ENCODE results near the gene ANKH. TPM values are rescaled to one million over a fixed set of nuclear protein-coding genes. Genes with fewer than 3 reads are reported as not detected.

ANKH gene
- total and polyA plus RNA-seq, 2 of the 13 experiments (the other 11 are each of a cell fraction or from before 2014, with no cell fraction given): 25.0 to 36.0 TPM

GRCh38 chr5:14776602-14777001, 95.0 kb downstream of the ANKH start:
- DNase-seq (ENCODE audit: low spot score) (no peak), ATAC-seq (no peak), FAIRE-seq (no peak)
- in situ Hi-C loops (cut with HindIII; ENCODE audit: extremely low pct_ligation_motif_present, low pct_unique_long_range_greater_than_20kb) (loop anchor here (5.0 kb wide), 1 partner anchor 49 kb away; no protein-coding TSS in a partner anchor), intact Hi-C loops (cut with micrococcal nuclease; ENCODE audit: unreplicated experiment) (no loop called here)
- H3K4me1 ChIP-seq (ENCODE audit: insufficient read depth, low read length): peaks cover 80% of the 10 kb centered on the region
- H3K27ac ChIP-seq (ENCODE audit: extremely low read length, insufficient read depth, low read length): no peak overlapping the region
- POLR2A ChIA-PET: no interaction called here
- no TSS peak for BruUV-seq (replicated peaks)
- no peaks in the 10 kb centered on the region for H4K20me1 ChIP-seq (ENCODE audit: insufficient read depth, low read length)
- H3K9ac ChIP-seq (ENCODE audit: insufficient read depth, low read depth, low read length): no peak overlapping the region
- CTCF ChIA-PET (ENCODE audit: low intra/inter-chr PET ratio, low total read pairs): no interaction called here
- H2AFZ ChIP-seq (ENCODE audit: low read length): no peak overlapping the region
- no peaks in the 10 kb centered on the region for H3K9me3 ChIP-seq (ENCODE audit: low read length)
- H3K79me2 ChIP-seq (ENCODE audit: insufficient read depth, low read length): no peaks in the 10 kb centered on the region
- H3K4me3 ChIP-seq (replicated peaks in 1 of 3; ENCODE audit: insufficient read depth in 1 of 3, low read depth in 2 of 3, low read length in 3 of 3): no peak overlapping the region
- WGBS (ENCODE audit: low lambda C conversion rate): 97% methylated on average over 5 of the region's 5 CpGs
- no peak overlapping the region for H3K4me2 ChIP-seq (ENCODE audit: low read depth, low read length)
- no peaks in the 10 kb centered on the region; a peak in 1 of 5 replicates for H3K36me3 ChIP-seq (replicated peaks in 1 of 2; ENCODE audit: control insufficient read depth in 1 of 2, insufficient read depth in 2 of 2, low read length in 2 of 2)
- no peak for TF ChIP-seq ZNF547 (CRISPR knock-in tag; IDR thresholded peaks at IDR 0.05)
- no peak for TF ChIP-seq KMT2A (CRISPR knock-in tag; IDR thresholded peaks at IDR 0.05)
- no peak for TF ChIP-seq ZIK1 (CRISPR knock-in tag; IDR thresholded peaks at IDR 0.05; ENCODE audit: borderline replicate concordance, low read depth)
- TF ChIP-seq GABPB1 (CRISPR knock-in tag; IDR thresholded peaks at IDR 0.05): no peak
- TF ChIP-seq HCFC1 (IDR thresholded peaks at IDR 0.05; ENCODE audit: low read depth, low read length): no peak
- no peak for TF ChIP-seq CBX2 (IDR thresholded peaks at IDR 0.05; ENCODE audit: low read depth, low read length)
- no peak for TF ChIP-seq CBX2 (CRISPR knock-in tag; IDR thresholded peaks at IDR 0.05; ENCODE audit: low read depth)
- no peak for TF ChIP-seq ZFX (CRISPR knock-in tag; IDR thresholded peaks at IDR 0.05; ENCODE audit: low read depth)
- no peak for TF ChIP-seq SMARCE1 (IDR thresholded peaks at IDR 0.05; ENCODE audit: borderline replicate concordance)
- TF ChIP-seq ZNF232 (CRISPR knock-in tag; IDR thresholded peaks at IDR 0.05; ENCODE audit: borderline replicate concordance): no peak
- TF ChIP-seq ZFYVE20 (CRISPR knock-in tag; IDR thresholded peaks at IDR 0.05; ENCODE audit: borderline replicate concordance, low read depth): no peak
- TF ChIP-seq RARA (CRISPR knock-in tag; IDR thresholded peaks at IDR 0.05): no peak
- no peaks in the 10 kb centered on the region for H3K27me3 ChIP-seq (ENCODE audit: control insufficient read depth in 1 of 2, insufficient read depth in 2 of 2, low read length in 2 of 2)
